ENCODE data around the gene MYH10.
"Not testable (repeated sequence)": the region's sequence is repeated elsewhere in the genome, so short reads cannot be mapped to it uniquely, and the experiment has no call there.

The MYH10 gene

GRCh38 chr17:8542599-8543502 is 87.7 kb downstream of the MYH10 start:
- no peak for DNase-seq

- DNase-seq: not testable (repeated sequence)
Observed at GRCh38 chr17:8539976-8540375, 90.5 kb downstream of the MYH10 start.

GRCh38 chr17:8537734-8538133 is 92.8 kb downstream of the MYH10 start:
- DNase-seq: no peak

GRCh38 chr17:8534498-8535188 is 95.9 kb downstream of the MYH10 start:
- DNase-seq: no peak

GRCh38 chr17:8532021-8532420 is 98.5 kb downstream of the MYH10 start:
- no peak for DNase-seq

- DNase-seq: no peak
Observed at GRCh38 chr17:8522577-8522976, 107.9 kb downstream of the MYH10 start.

GRCh38 chr17:8520981-8521380 is 109.5 kb downstream of the MYH10 start:
- DNase-seq: no peak

- no peak for DNase-seq
Observed at GRCh38 chr17:8518850-8519249, 111.7 kb downstream of the MYH10 start.

- no peak for DNase-seq
Observed at GRCh38 chr17:8518326-8518725, 112.2 kb downstream of the MYH10 start.

- no peak for DNase-seq
Observed at GRCh38 chr17:8514801-8515200, 115.7 kb downstream of the MYH10 start.

- no peak for DNase-seq
Observed at GRCh38 chr17:8506145-8506544, 124.4 kb downstream of the MYH10 start.

GRCh38 chr17:8504460-8505207 is 125.9 kb downstream of the MYH10 start:
- DNase-seq: no peak

GRCh38 chr17:8503807-8504206 is 126.7 kb downstream of the MYH10 start:
- DNase-seq: no peak

- DNase-seq: no peak
Observed at GRCh38 chr17:8503368-8503767, 127.2 kb downstream of the MYH10 start.

GRCh38 chr17:8502126-8502525 is 128.4 kb downstream of the MYH10 start:
- no peak for DNase-seq

GRCh38 chr17:8500609-8501008 is 129.9 kb downstream of the MYH10 start:
- DNase-seq: no peak

- no peak for DNase-seq
Observed at GRCh38 chr17:8499614-8500013, 130.9 kb downstream of the MYH10 start.

GRCh38 chr17:8499171-8499570 is 131.4 kb downstream of the MYH10 start:
- DNase-seq: no peak

GRCh38 chr17:8496081-8496480 is 134.4 kb downstream of the MYH10 start:
- no peak for DNase-seq

- no peak for DNase-seq
Observed at GRCh38 chr17:8494506-8495111, 135.9 kb downstream of the MYH10 start.

GRCh38 chr17:8494021-8494420 is 136.5 kb downstream of the MYH10 start:
- DNase-seq: no peak

- DNase-seq: no peak
Observed at GRCh38 chr17:8492121-8492520, 138.4 kb downstream of the MYH10 start.

Data from NCI-H1417 treated with DMSO at 0.1 percent for 48 hours (cell line).